Dermis lymphatic vessel endothelial cell (primary cell): ENCODE data around the gene CCNG2. TPM values are rescaled to one million over a fixed set of nuclear protein-coding genes. Genes with fewer than 3 reads are reported as not detected.

Source experiments
- total RNA-seq: library from RNA; depleted of rRNA; stranded (reverse); fragments of >200 nt; gene quantifications from 2 replicates; pipeline ENCODE4 v1.2.1, GENCODE V29; 2014

CCNG2 gene
- 30.2 and 33.1 TPM in 2 replicates for total RNA-seq

GRCh38 chr4:77156912-77157858, at the start of gene CCNG2:
TSS of gene CCNG2 (plus strand) at chr4:77157207. CDS start at chr4:77158533, 1,326 bp downstream.

Other genes starting within 250 kb of the CCNG2 start
- gene SEPTIN11, start 207.5 kb upstream of the CCNG2 start, total RNA-seq: 149 and 160 TPM in 2 replicates
- gene CCNI, start 81.2 kb upstream of the CCNG2 start, total RNA-seq: 79.5 and 101 TPM in 2 replicates